GM21390 (cell line): Measurements from ENCODE around the gene ZNF227.
"Not testable (repeated sequence)": the region's sequence is repeated elsewhere in the genome, so short reads cannot be mapped to it uniquely, and the experiment has no call there.

Source experiments
- ATAC-seq: cut with Tn5 transposase; IDR thresholded peaks from one replicate; pipeline ENCODE4 v1.9.1; 2021; ENCODE audit not compliant: unreplicated experiment

The ZNF227 gene

DNA sequence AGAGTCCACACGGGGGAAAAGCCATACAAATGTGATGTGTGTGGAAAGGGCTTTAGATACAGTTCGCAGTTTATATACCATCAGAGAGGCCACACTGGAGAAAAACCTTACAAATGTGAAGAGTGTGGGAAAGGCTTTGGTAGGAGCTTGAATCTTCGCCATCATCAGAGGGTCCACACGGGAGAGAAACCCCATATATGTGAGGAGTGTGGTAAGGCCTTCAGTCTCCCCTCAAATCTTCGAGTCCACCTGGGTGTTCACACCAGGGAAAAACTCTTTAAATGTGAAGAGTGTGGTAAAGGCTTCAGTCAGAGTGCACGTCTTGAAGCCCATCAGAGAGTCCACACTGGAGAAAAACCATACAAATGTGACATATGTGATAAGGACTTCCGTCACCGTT is 24.1 kb downstream of the ZNF227 start:
- ATAC-seq = no peak

- ATAC-seq = not testable (repeated sequence)
Measured at GRCh38 chr19:44252332-44252731, 40.0 kb downstream of the ZNF227 start.

DNA sequence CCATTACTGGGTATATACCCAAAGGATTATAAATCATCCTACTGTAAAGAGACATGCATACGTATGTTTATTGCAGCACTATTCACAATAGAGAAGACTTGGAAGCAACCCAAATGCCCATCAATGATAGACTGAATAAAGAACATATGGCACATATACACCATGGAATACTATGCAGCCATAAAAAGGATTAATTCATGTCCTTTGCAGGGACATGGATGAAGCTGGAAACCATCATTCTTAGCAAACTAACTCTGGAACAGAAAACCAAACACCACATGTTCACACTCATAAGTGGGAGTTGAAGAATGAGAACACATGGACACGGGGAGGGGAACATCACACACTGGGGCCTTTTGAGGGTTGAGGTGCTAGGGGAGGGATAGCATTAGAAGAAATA is 41.1 kb downstream of the ZNF227 start:
- ATAC-seq = not testable (repeated sequence)

DNA sequence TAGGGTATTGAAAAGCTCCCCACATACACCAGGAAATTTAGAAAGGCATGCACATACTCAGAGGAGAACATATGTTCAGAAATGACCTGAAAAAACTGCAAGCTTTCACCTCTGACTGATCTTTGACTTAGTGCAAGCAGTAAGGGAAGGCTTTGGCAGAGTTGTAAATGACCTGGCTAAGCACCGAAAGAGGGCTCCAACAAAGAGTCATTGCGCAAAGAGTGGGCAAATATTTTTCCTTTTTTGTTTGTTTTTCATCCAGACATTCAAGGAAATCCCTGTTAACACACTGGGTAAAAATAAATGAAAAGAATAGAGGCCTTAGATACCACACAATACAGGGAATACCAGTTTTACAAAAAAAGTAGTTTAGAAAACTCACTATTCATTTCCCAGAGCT is 42.2 kb downstream of the ZNF227 start:
- ATAC-seq = no peak

DNA sequence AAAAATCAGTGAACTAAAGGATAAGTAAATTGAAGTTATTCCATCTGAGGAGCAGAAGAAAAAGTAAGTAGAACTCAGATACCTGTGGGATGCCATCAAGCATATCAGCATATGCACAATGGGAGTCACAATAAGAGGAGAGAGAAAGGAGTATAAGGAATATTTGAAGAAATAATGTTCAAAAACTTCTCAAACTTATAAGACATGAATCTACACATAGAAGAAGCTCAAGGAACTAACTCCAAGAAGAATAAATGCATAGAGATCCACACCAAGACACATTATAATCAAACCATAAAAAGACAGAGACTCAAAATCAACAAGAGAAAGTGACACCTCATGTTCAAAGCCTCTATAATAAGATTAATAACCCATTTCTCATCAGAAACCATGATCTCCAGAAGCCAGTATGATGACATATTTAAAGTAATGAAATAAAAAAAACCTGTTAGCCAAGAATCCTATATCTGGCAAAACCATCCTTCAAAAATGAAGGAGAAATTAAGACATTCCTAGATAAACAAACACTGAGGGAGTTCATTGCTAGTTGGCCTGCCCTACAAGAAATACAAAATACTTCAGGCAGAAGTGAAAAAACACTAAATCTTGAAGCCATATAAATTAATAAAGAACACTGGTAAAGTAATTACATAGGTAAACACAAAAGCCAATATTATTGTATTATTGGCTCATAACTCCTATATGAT is 43.5 kb downstream of the ZNF227 start:
- no peak for ATAC-seq

- no peak for ATAC-seq
Measured at GRCh38 chr19:44258136-44258535, 45.8 kb downstream of the ZNF227 start.

- no peak for ATAC-seq
Measured at GRCh38 chr19:44258835-44259413, 46.6 kb downstream of the ZNF227 start.

- no peak for ATAC-seq
Measured at GRCh38 chr19:44260343-44260681, 48.0 kb downstream of the ZNF227 start.

DNA sequence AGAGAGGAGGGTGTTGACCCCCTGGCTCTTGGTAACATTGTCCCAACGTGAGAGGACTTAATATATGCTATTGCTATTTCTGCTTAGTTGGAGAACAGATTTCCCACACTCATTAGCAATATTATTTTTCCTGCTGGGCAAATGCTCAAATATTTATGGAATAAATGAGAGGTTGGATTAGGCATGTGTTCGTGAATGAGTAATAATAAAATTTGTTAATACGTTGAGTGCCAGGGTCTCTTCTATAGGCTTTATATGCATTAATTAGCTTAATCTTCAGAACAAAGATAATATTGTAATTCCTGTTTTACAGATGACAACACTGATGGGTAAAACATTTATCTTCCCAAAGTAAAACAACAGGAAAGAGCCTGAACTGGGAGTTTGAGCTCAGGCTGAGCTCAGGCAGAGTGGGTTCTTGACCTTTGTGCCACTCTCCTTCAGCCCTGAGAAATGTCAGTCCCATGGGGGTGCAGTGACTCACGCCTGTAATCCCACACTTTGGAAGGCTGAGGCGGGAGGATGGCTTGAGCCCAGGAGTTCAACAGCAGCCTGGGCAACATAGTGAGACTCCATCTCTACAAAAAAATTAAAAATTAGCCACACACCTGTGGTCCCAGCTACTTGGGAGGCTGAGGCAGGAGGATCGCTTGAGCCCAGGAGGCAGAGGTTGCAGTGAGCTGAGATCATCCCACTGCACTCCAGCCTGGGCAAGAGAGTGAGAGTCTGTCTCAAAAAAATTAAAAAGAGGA is 48.5 kb downstream of the ZNF227 start:
- no peak for ATAC-seq

DNA sequence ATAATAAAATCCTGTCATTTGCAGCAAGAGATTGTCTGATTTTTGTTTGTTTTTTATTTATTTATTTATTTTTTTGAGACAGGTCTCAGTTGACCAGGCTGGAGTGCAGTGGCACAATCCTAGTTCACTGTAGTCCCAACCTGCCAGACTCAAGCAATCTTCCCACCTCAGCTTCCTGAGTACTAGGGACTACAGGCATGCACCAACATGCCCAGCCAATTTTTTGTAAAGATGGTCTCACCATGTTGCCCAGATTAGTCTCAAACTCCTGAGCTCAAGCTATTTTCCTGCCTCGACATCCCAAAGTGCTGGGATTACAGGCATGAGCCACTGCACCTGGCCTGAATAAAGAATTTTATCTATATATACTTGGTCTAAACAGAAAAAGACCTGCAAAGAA is 65.0 kb downstream of the ZNF227 start:
- no peak for ATAC-seq

DNA sequence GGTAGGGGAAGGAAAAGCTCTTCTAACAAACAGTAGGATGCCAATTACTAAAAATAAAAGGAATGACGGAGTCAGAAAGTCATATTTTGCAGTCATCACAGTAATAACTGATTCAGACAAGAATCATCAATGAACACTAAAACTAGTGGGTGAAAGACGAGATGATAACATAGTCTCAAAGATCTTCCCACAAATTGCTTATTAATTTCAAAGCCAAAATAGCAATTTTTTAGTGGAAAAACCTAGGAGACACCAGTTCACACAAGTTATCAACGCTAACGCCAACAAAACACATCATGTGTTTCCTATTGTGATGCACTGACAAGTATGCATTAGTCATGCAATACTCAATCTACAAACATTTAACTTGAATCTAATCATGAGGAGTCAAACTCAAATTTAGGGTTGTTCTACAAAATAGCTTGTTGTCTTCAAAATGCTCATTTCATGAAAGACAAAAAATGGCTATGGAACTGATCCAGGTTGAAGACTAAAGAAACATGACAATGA is 65.9 kb downstream of the ZNF227 start:
- ATAC-seq = no peak

DNA sequence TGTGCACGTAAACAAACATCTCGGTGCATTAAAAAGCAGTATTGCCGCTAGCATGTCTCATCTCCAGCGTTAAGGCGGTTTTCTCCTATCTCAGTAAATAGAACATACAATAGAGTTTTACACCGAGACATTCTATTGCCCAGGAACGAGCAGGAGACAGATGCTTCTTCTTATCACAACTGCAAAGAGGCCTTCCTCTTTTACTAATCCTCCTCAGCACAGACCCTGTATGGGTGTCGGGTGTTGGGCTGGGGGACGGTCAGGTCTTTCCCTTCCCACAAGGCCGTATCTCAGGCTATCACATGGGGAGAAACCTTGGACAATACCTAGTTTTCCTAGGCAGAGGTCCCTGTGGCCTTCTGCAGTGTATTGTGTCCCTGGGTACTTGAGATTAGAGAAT is 68.6 kb downstream of the ZNF227 start:
- no peak for ATAC-seq

DNA sequence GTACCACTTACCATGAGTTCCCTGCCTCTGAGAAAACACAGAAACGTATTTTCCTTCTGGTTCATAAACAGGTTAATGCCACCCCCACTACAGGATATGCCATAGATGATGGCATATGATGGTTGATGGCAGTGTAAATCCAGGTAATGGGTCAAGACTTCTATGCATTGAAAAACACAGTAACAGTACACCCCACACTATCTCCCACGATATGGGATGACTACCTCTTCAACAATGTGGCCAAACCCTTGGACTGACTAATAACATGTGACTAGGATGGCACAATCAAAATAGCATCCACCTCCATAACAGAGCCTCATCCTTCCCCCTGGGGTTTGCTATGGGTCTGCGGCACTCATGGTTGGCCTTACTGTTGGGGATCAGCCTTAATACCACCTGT is 70.5 kb downstream of the ZNF227 start:
- ATAC-seq = no peak

- ATAC-seq = no peak
Measured at GRCh38 chr19:44284968-44285367, 72.6 kb downstream of the ZNF227 start.
